ENCODE measurements around the gene PRIMA1.

Gene PRIMA1

GRCh38 chr14:93793555-93794324 is 5.5 kb upstream of the PRIMA1 start:
- DNase-seq, result no peak

GRCh38 chr14:93792391-93792790 is 4.1 kb upstream of the PRIMA1 start:
- no peak for DNase-seq

- no peak for DNase-seq
Observed at GRCh38 chr14:93790966-93791365, 2.7 kb upstream of the PRIMA1 start.

GRCh38 chr14:93789228-93790130 is 1.2 kb upstream of the PRIMA1 start:
- no peak for DNase-seq

GRCh38 chr14:93788543-93789227 is 400 bp upstream of the PRIMA1 start:
- DNase-seq, result no peak

- DNase-seq, result no peak
Observed at GRCh38 chr14:93787465-93788292, 606 bp downstream of the PRIMA1 start.

- no peak for DNase-seq
Observed at GRCh38 chr14:93785423-93785822, 2.9 kb downstream of the PRIMA1 start.

GRCh38 chr14:93784878-93785277 is 3.4 kb downstream of the PRIMA1 start:
- no peak for DNase-seq

- DNase-seq, result no peak
Observed at GRCh38 chr14:93780813-93781400, 7.4 kb downstream of the PRIMA1 start.

- DNase-seq, result no peak
Observed at GRCh38 chr14:93778856-93779629, 9.2 kb downstream of the PRIMA1 start.

GRCh38 chr14:93778453-93778852 is 9.8 kb downstream of the PRIMA1 start:
- no peak for DNase-seq

- no peak for DNase-seq
Observed at GRCh38 chr14:93775744-93776143, 12.5 kb downstream of the PRIMA1 start.

- DNase-seq, result no peak
Observed at GRCh38 chr14:93775158-93775557, 13.1 kb downstream of the PRIMA1 start.

- DNase-seq, result no peak
Observed at GRCh38 chr14:93772263-93772662, 16.0 kb downstream of the PRIMA1 start.

GRCh38 chr14:93765970-93766369 is 22.3 kb downstream of the PRIMA1 start:
- DNase-seq, result no peak

- DNase-seq, result no peak
Observed at GRCh38 chr14:93765155-93765554, 23.1 kb downstream of the PRIMA1 start.

- no peak for DNase-seq
Observed at GRCh38 chr14:93764211-93764659, 24.1 kb downstream of the PRIMA1 start.

- no peak for DNase-seq
Observed at GRCh38 chr14:93759719-93760307, 28.5 kb downstream of the PRIMA1 start.

- DNase-seq, result no peak
Observed at GRCh38 chr14:93757206-93757605, 31.1 kb downstream of the PRIMA1 start.

- no peak for DNase-seq
Observed at GRCh38 chr14:93753647-93754046, 34.6 kb downstream of the PRIMA1 start.

All from activated CD4-positive, CD25-positive, alpha-beta regulatory T cell (primary cell).